LNCaP clone FGC (cell line): ENCODE measurements around the gene STRN.
A peak's percentile ranks its signal among the peaks of the same experiment; 100 is the strongest.
"Not testable (repeated sequence)": the region's sequence is repeated elsewhere in the genome, so short reads cannot be mapped to it uniquely, and the experiment has no call there.

Experiments
- DNase-seq: peaks from one replicate; pipeline ENCODE4 v3.0.0-alpha.2; 2011; ENCODE audit warnings: low read depth
- H3K4me3 ChIP-seq: 2 replicates; pipeline ENCODE4 v1.5.1; 2011; ENCODE audit warnings: mild to moderate bottlenecking, low read depth, low read length, control low read depth
- CTCF ChIP-seq: IDR thresholded peaks from 2 replicates; pipeline ENCODE4 v1.5.1; 2012; ENCODE audit warnings: mild to moderate bottlenecking; ENCODE audit not compliant: control insufficient read depth, insufficient read depth; ENCODE audit errors: extremely low read depth

STRN gene

DNA sequence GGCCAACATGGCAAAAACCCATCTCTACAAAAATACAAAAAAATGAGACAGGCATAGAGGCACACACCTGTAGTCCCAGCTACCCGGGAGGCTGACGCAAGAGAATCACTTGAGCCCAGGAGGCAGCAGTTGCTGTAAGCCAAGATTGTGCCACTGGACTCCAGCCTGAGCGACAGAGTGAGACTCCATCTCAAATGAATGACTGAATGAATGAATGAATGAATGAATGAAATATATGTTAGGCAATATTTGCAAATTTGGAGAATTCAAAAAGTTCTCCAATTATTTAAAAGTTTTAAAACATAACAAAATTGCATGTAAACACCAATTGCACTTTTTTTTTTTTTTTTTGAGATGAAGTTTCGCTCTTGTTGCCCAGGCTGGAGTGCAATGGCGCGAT lies 61.7 kb downstream of the STRN start:
- DNase-seq: no peak
- no peak for TF ChIP-seq CTCF
- H3K4me3 ChIP-seq: no peak overlapping the region

DNA sequence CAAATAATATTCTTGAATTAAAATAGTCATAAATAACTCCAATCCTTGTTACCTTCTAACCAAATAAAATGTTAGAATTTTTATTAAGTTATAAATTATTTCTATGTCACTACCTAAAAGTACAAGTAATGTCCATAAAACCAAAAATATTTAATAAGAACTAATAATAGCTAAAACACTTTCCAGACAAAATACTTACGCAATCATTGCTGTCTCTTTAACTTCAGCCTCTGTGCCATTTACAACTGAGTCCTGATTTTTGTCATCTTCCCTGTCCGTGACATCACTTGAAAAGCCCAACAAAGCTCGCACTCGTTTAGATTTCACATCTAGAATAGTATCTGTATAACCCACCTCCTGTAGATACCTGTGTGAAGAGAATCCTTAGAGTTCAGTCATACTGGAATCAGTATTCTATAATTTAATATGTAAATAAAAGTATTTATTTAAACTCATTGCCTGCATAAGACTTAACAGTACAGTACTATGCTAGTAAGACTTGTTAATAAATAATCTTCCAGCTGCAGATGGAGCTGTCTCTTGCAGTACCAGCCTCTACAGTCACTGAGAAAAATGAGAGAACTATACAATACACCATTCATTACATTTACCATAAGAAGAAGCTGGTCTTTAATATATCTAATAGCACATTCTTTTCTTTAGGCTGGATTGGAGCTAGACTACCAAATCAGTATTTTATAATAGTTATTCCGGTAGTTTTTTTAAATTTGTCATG lies 63.8 kb downstream of the STRN start:
- H3K4me3 ChIP-seq: no peak overlapping the region
- TF ChIP-seq CTCF: no peak

DNA sequence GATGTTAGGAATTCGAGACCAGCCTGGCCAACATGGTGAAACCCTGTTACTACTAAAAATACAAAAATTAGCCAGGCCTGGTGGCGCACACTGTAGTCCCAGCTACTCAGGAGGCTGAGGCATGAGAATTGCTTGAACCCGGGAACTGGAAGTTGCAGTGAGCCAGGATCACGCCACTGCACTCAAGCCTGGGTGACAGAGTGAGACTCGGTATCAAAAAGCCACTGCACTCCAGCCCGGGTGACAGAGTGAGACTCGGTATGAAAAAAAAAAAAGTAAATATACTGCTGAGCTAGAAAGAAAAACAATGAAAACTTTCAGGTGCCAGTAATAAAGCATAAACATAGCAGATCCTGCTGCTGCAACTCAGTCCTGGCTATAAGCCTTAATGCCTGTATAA lies 73.5 kb downstream of the STRN start:
- peak; percentile 28 for DNase-seq
- no peak for TF ChIP-seq CTCF
- H3K4me3 ChIP-seq: peak overlapping the region; percentile 15

More for the DNA sequence above, 63.8 kb downstream of the STRN start:
- DNase-seq: no peak

- DNase-seq: peak; percentile 32
- TF ChIP-seq CTCF: no peak
- no peak overlapping the region for H3K4me3 ChIP-seq
These were observed 76.5 kb downstream of the STRN start for GRCh38 chr2:36889795-36890194.

- DNase-seq, H3K4me3 ChIP-seq: not testable (repeated sequence)
These were observed 79.2 kb downstream of the STRN start for GRCh38 chr2:36887095-36887494.

- TF ChIP-seq CTCF: no peak
- no peak for DNase-seq
- no peak overlapping the region for H3K4me3 ChIP-seq
These were observed 79.7 kb downstream of the STRN start for GRCh38 chr2:36886664-36887063.

DNA sequence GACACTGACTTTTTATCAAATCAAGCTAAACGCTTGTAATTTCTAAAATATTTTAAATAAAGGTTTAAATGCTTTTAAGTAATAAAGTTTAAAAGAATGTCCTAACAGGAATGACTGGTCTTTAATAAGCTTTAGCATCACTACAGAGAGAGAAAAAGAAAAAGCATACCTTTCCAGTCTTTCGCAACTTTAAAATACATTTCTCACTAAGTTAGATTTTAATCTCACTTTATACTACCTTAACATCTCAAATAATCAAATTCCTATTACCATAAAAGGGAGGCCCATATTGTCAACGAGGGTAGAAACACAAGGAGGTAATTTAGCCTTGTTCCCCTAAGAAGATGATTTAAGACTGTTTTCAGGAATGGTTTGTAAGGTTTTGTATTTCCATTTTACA lies 80.7 kb downstream of the STRN start:
- no peak for TF ChIP-seq CTCF

More for the DNA sequence above, 80.7 kb downstream of the STRN start:
- no peak overlapping the region for H3K4me3 ChIP-seq
- DNase-seq: no peak
